HL-60/S4 treated with retinoic acid at 250 ng/mL for 4 days and 3 days (cell line): ENCODE data around the gene ATP5F1E.
"Not testable (repeated sequence)": the region's sequence is repeated elsewhere in the genome, so short reads cannot be mapped to it uniquely, and the experiment has no call there.

Experiments
- in situ Hi-C: fragments of 300-500 bp; cut with MboI; formaldehyde crosslinking; loops from 2 replicates; pipeline ENCODE4 v1.7.0; 2022; ENCODE audit warnings: low sequenced_read_pairs

ATP5F1E gene

GRCh38 chr20:58992911-58993310, 39.2 kb downstream of the ATP5F1E start:
- in situ Hi-C loops = no loop called here

GRCh38 chr20:58991715-58992114, 40.4 kb downstream of the ATP5F1E start:
- in situ Hi-C loops = no loop called here

GRCh38 chr20:58990651-58991445, 41.3 kb downstream of the ATP5F1E start:
- in situ Hi-C loops = no loop called here

DNA sequence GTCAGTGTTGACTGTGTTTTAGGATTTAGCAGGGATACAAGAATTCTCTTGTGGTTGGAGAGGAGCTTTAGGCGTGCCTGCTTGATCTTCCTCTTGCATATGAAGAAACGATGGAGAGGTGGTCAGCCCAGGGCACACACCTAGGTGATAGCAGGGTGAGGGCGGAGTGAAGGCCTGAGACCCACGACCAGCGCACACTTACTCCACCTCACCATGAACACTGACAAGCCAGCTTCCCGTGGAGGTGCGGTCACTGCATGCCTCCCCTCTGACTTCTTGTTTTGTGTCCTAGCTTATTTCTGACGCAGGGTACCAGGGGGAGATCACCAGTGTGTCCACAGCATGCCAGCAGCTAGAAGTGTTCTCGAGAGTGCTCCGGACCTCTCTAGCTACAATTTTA, 42.9 kb downstream of the ATP5F1E start:
- in situ Hi-C loops = no loop called here

DNA sequence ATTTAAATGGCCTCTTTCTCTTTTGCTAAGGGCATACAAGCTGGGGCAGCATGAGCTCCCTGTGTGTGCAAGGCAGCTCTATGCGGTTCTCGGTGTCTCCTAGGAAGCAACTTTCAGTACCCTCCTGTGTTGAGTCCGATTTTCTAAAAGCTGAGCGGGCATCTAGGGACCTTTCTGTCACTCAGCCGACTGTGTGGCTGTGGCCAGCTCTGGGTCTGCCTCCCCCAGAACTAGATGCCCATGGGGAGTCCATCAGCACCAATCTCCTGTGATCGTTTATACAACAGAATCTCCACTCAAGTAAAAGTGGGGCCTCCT, 43.6 kb downstream of the ATP5F1E start:
- in situ Hi-C loops = no loop called here

DNA sequence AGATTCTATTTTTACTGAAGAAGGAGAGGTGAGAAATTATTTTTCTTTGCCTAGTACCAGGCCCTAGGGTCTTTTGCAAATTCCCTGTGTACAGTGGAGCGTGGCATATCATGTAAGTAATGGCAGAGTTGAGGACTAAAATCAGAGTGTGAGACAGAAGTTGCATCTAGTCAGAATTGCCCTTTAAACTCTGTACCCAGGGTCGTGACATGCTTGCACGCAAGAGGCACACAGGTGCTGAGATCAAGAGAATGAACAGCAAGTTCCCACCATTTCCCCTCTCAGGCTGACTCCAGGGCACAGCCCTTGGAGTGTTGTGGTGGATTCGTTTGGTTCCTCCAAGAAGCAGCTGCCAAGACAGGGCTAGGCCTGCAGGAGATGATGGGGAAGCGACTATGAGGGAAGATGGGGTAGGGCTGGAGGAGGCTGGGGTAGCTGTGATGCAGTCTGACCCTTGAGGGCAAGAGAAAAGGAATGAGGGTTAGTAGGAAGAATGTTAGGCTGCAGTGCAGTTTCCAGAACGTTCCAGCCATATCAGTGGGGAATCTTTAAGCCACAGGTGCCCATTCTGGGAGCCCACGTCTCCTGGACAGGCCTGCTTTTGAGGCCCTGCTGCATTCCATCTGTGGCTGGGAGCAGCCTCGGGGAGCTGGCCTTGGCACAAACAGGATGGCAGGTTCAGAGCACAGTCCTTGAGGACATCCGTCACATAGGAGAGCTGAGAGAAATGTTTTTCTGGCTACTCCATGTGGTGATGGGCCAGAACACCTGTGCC, 44.2 kb downstream of the ATP5F1E start:
- in situ Hi-C loops = no loop called here

DNA sequence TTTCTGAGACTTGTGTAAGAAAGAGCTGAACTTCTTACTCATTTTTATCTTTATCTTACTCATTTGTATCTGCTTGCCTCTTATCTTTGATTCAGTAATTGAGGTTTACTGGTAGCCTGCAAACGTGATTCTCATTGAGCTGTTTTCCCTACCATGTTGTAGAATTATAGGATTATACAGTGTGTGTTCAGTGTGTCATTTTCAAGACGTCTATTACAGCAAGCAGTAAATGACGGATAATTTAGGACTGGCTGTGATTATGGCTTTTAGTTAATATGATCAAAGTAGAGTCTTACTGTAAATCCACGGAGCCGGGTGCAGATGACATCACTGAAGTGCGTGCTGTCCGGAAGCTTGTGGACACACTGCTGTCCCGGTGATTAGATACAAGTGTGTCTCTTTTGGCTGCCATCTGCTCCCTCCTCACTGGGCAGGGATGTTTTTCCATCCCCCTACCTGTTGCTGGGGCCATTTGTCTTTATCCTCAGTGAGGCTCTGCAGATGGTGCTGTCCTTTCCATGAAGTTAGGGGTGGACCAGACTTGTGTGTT, 45.1 kb downstream of the ATP5F1E start:
- in situ Hi-C loops = no loop called here

DNA sequence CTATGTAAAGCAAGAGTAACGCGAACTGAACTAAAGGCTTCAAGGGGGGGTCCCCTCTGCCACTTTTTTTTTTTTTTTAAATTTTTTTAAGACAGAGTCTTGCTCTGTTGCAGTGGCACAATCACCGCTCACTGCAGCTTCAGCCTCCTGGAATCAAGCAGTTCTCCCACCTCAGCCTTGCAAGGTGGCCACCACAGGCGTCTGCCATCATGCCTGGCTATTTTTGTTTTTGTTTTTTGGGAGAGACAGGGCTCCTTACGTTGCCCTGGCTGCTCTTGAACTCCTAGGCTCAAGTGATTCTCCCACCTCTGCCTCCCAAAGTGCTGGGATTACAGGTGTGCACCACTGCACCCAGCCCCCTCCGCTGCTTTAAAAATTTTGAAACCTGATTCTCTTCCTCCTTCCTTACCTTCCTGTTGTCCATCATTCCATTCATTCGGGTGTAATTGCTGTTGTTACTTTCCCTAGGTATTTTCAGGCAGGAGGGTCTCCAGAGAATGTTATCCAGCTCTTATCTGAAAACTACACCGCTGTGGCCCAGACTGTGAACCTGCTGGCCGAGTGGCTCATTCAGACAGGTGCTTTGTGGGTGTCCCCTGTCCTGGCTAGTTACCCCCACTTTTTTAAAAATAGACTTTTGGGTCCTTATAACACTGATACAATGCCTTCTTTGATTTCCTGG, 45.7 kb downstream of the ATP5F1E start:
- in situ Hi-C loops = no loop called here

DNA sequence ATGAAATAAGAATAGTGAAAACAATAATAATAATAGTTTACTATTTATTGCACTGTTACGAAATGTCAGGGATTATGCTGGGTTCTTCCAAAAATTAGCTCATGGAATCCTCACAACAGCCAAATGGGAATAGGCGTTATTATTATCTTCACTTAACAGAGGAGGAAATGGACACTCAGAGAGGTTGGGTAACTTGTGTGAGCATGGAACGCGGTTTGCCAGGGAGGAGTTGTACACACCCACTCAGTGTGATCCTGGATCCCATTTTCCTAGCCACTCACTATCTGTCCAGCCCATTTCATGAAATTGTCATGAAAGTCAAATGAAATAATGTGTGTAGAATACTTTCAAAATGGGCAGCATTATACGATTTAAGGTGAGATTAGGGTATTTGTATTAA, 46.5 kb downstream of the ATP5F1E start:
- in situ Hi-C loops = no loop called here

- in situ Hi-C loops = no loop called here
These were observed 47.4 kb downstream of the ATP5F1E start for GRCh38 chr20:58984691-58985090.

- in situ Hi-C loops = not testable (repeated sequence)
These were observed 49.0 kb downstream of the ATP5F1E start for GRCh38 chr20:58983115-58983468.

GRCh38 chr20:58982406-58983114, 49.6 kb downstream of the ATP5F1E start:
- in situ Hi-C loops = no loop called here

GRCh38 chr20:58981628-58982364, 50.3 kb downstream of the ATP5F1E start:
- in situ Hi-C loops = no loop called here

DNA sequence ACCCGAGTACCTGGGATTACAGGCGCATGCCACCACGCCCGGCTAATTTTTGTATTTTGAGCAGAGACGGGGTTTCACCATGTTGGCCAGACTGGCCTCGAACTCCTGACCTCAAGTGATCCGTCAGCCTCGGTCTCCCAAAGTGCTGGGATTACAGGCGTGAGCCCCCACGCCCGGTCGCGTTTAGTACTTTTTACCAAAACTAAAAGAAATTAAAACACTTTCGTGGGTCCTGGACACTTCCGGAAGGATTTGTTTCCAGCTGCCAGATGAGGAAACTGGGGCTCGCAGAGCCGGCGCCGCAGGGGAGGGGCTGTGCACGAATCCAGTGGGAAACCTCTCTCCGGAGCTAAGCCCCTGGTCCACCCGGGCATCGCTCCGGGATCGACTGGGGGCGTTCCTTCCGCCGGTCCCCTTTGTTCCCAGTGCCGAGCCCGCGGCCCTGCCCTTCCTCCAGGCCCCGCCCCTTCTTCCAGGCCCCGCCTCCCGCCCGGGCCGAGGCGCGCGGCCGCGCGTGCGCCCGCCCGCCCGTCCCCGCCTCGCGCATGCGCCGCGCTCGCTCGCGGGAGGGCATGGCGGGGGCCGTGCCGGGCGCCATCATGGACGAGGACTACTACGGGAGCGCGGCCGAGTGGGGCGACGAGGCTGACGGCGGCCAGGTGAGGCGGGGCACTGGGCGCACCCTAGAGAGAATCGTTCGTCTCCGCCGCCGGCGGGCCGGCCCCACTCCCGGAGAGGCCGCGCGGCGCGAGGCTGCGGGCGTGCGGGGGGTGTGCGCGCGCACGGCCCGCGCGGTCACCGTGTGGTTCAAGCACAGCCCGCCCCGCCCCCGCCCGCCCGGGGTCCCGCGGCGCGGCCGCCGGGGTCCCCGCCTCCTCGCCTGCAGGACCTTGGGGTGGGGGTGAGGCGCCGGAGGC, 51.2 kb downstream of the ATP5F1E start, which contains the start of gene NELFCD:
NELFCD (plus strand) TSS at position 546 of the 917 bp plus-strand sequence; CDS start at position 600, 54 bp downstream.
- in situ Hi-C loops = no loop called here

GRCh38 chr20:58978351-58979190, 53.6 kb downstream of the ATP5F1E start:
- in situ Hi-C loops = no loop called here

- in situ Hi-C loops = no loop called here
These were observed 55.9 kb downstream of the ATP5F1E start for GRCh38 chr20:58976061-58976730.
